B cell (primary cell): ENCODE measurements around the gene EHF. TPM values are rescaled to one million over a fixed set of nuclear protein-coding genes. Genes with fewer than 3 reads are reported as not detected.

Experiments used
- ATAC-seq: fragments of 200-7000 bp; cut with Tn5 transposase; one replicate; pipeline ENCODE4 v1.10.0; 2021; ENCODE audit warnings: low read depth, mild to moderate bottlenecking, moderate number of reproducible peaks, moderate library complexity
- CTCF ChIA-PET: fragments of 350-600 bp; sonication (Branson Sonifier 250); formaldehyde crosslinking; loops from one replicate; lab custom pipeline; 2021; ENCODE audit warnings: antibody characterized with exemption, inconsistent platforms; lab: Charles Lee
- POLR2A ChIA-PET: fragments of 350-600 bp; sonication (Branson Sonifier 250); formaldehyde crosslinking; loops from one replicate; lab custom pipeline; 2021; ENCODE audit warnings: antibody characterized with exemption; lab: Charles Lee
- DNase-seq: peaks from one replicate; pipeline ENCODE4 v3.0.0; 2013
- H2AFZ ChIP-seq: 2 replicates; pipeline ENCODE4 v1.6.1; 2012; ENCODE audit warnings: mild to moderate bottlenecking, low read depth, low read length; ENCODE audit not compliant: insufficient read depth, poor library complexity, severe bottlenecking
- H3K27ac ChIP-seq, 2 donors: 1 replicate in 1 of 2; 2 replicates in 1 of 2; pipeline ENCODE4 v1.5.1; 2012 to 2013; ENCODE audit warnings: low read length in 2 of 2, mild to moderate bottlenecking in 2 of 2, moderate library complexity in 1 of 2
- H3K27me3 ChIP-seq, 4 experiments: fragments of 200-600 bp in 1 of 4; sonication (generic) in 1 of 4; replicated peaks in 1 of 4; 1 replicate in 2 of 4; 2 replicates in 2 of 4; pipeline versions ENCODE4 v1.6.1 to v1.7.0; 2013 to 2016; ENCODE audit warnings: low read length in 3 of 4, mild to moderate bottlenecking in 2 of 4, mixed read lengths in 1 of 4, moderate library complexity in 1 of 4; ENCODE audit not compliant: insufficient read depth in 4 of 4, control insufficient read depth in 3 of 4; ENCODE audit errors: control extremely low read depth in 1 of 4
- H3K36me3 ChIP-seq, 2 experiments: replicated peaks in 1 of 2; 1 replicate in 1 of 2; 2 replicates in 1 of 2; pipeline versions ENCODE4 v1.6.1 to v1.7.1; 2013; ENCODE audit warnings: low read length in 1 of 2; ENCODE audit not compliant: insufficient read depth in 2 of 2, control insufficient read depth in 1 of 2; ENCODE audit errors: control extremely low read depth in 1 of 2, extremely low read depth in 1 of 2
- H3K4me1 ChIP-seq, 2 donors: fragments of 200-600 bp in 1 of 2; sonication (generic) in 1 of 2; 1 replicate in 1 of 2; 2 replicates in 1 of 2; pipeline versions ENCODE4 v1.5.1 to v1.6.1; 2013 to 2017; ENCODE audit warnings: low read length in 2 of 2; ENCODE audit not compliant: control insufficient read depth in 2 of 2, insufficient read depth in 2 of 2
- H3K4me2 ChIP-seq: replicated peaks from 2 replicates; pipeline ENCODE3; 2012; ENCODE audit warnings: mild to moderate bottlenecking, low read depth, low read length; ENCODE audit not compliant: poor library complexity, severe bottlenecking
- H3K4me3 ChIP-seq, 5 experiments: fragments of 200-600 bp in 1 of 5; sonication (generic) in 1 of 5; 1 replicate in 3 of 5; 2 replicates in 2 of 5; pipeline versions ENCODE4 v1.5.1 to v1.7.0; 2011 to 2016; ENCODE audit warnings: low read length in 4 of 5, mild to moderate bottlenecking in 4 of 5, low read depth in 2 of 5, control low read depth in 1 of 5, moderate library complexity in 1 of 5; ENCODE audit not compliant: insufficient read depth in 1 of 5; ENCODE audit errors: control extremely low read depth in 1 of 5, extremely low read depth in 1 of 5
- H3K79me2 ChIP-seq: fragments of 200-600 bp; sonication (generic); one replicate; pipeline ENCODE4 v1.6.0; 2016; ENCODE audit warnings: low read length; ENCODE audit not compliant: control insufficient read depth, insufficient read depth
- H3K9ac ChIP-seq: fragments of 200-600 bp; sonication (generic); 2 replicates; pipeline ENCODE4 v1.6.1; 2017; ENCODE audit warnings: mild to moderate bottlenecking, low read length, moderate library complexity
- H3K9me3 ChIP-seq, 3 donors: one replicate each; pipeline versions ENCODE4 v1.6.1 to v1.7.1; 2013; ENCODE audit warnings: low read length in 2 of 3; ENCODE audit not compliant: control insufficient read depth in 2 of 3, insufficient read depth in 1 of 3; ENCODE audit errors: control extremely low read depth in 1 of 3
- H4K20me1 ChIP-seq: 2 replicates; pipeline ENCODE4 v1.6.0; 2012; ENCODE audit warnings: mild to moderate bottlenecking, low read length; ENCODE audit not compliant: insufficient read depth, control insufficient read depth, poor library complexity, severe bottlenecking
- H3K27ac Mint-ChIP-seq: one replicate; pipeline ENCODE4 v1.8.0; 2021; ENCODE audit warnings: mixed read lengths
- H3K27me3 Mint-ChIP-seq: one replicate; pipeline ENCODE4 v1.8.0; 2021; ENCODE audit warnings: mixed read lengths
- H3K4me1 Mint-ChIP-seq: one replicate; pipeline ENCODE4 v1.8.0; 2021; ENCODE audit warnings: mixed read lengths
- H3K4me3 Mint-ChIP-seq: one replicate; pipeline ENCODE4 v1.8.0; 2021; ENCODE audit warnings: mixed read lengths
- H3K9me3 Mint-ChIP-seq: one replicate; pipeline ENCODE4 v1.8.0; 2022; ENCODE audit warnings: mixed read lengths; ENCODE audit not compliant: insufficient read depth
- CTCF ChIP-seq: fragments of 200-600 bp; IDR thresholded peaks from one replicate; pipeline ENCODE4 v1.8.0; 2022; ENCODE audit warnings: antibody characterized with exemption, mild to moderate bottlenecking
- EZH2 ChIP-seq: IDR thresholded peaks from 2 replicates; pipeline ENCODE4 v1.6.1; 2012; ENCODE audit warnings: borderline replicate concordance, low read depth, mild to moderate bottlenecking, moderate library complexity, low read length; ENCODE audit not compliant: insufficient read depth, poor library complexity, severe bottlenecking
- WGBS: methylation state at CpG from one replicate; pipeline ENCODE4 v1.1.5; 2013; ENCODE audit warnings: missing lambda C conversion rate; ENCODE audit not compliant: insufficient coverage; 5-methylcytosine and 5-hydroxymethylcytosine counted together
- intact Hi-C: fragments of 100-400 bp; cut with micrococcal nuclease; formaldehyde crosslinking; loops from one replicate; pipeline ENCODE4 v1.10.0; 2022
- polyA plus RNA-seq: library from polyadenylated mRNA; depleted of rRNA; stranded (reverse); fragments of >200 nt; gene quantifications from 2 replicates; pipeline ENCODE4 v1.2.3, GENCODE V29; 2012
- total RNA-seq, 2 donors: library from RNA; stranded (reverse); fragments of 120-200 nt in 1 of 2; gene quantifications; 1 replicate in 1 of 2; 2 replicates in 1 of 2; pipeline versions ENCODE4 v1.2.3 to v1.2.4, GENCODE V29; 2013 to 2022

The EHF gene
- total and polyA plus RNA-seq, 2 donors (not counting 1 experiment from before 2014, with no cell fraction given), result not detected

GRCh38 chr11:34647131-34647530 is 26.2 kb downstream of the EHF start:
- Histone ChIP-seq H4K20me1 (no peaks in the 10 kb centered on the region), H3K4me3 (no peak overlapping the region), H3K9me3 (no peaks in the 10 kb centered on the region), H3K9ac (no peak overlapping the region), H3K36me3 (no peaks in the 10 kb centered on the region), H3K27ac (no peak overlapping the region), H3K27me3 (no peaks in the 10 kb centered on the region), H3K4me1 (peaks cover 20 to 26% of the 10 kb centered on the region in 2 donors), H3K4me2 (no peak overlapping the region), H3K79me2 (no peaks in the 10 kb centered on the region), H2AFZ (no peak overlapping the region)
- Mint-ChIP-seq H3K27me3 (no peaks in the 10 kb centered on the region), H3K4me3 (no peak overlapping the region), H3K4me1 (peaks cover 15% of the 10 kb centered on the region), H3K9me3 (no peaks in the 10 kb centered on the region), H3K27ac (no peak overlapping the region)
- intact Hi-C loops, result no loop called here
- ATAC-seq (no peak), DNase-seq (no peak)
- POLR2A ChIA-PET, result no interaction called here
- CTCF ChIA-PET, result no interaction called here
- no CpG with 5 or more reads among the region's 2 CpGs for WGBS
- no peak for TF ChIP-seq CTCF
- TF ChIP-seq EZH2, result no peak

- TF ChIP-seq CTCF (no peak), EZH2 (no peak)
- Histone ChIP-seq H3K27ac (no peak overlapping the region), H3K79me2 (no peaks in the 10 kb centered on the region), H3K9ac (no peak overlapping the region), H3K4me1 (peaks cover 24 to 30% of the 10 kb centered on the region in 2 donors), H3K4me3 (no peak overlapping the region), H2AFZ (no peak overlapping the region), H3K9me3 (no peaks in the 10 kb centered on the region), H3K27me3 (no peaks in the 10 kb centered on the region), H3K4me2 (no peak overlapping the region), H3K36me3 (no peaks in the 10 kb centered on the region), H4K20me1 (no peaks in the 10 kb centered on the region)
- Mint-ChIP-seq H3K4me1 (peaks cover 19% of the 10 kb centered on the region), H3K27me3 (no peaks in the 10 kb centered on the region), H3K27ac (no peak overlapping the region), H3K4me3 (no peak overlapping the region), H3K9me3 (no peaks in the 10 kb centered on the region)
- intact Hi-C loops, result no loop called here
- CTCF ChIA-PET, result interaction anchor here (0.5 kb wide), 1 partner anchor 251 kb away, joined by 4 read pairs; no protein-coding TSS in a partner anchor
- 100% methylated on average over 3 of the region's 3 CpGs for WGBS
- ATAC-seq (no peak), DNase-seq (no peak)
- POLR2A ChIA-PET, result no interaction called here
These were observed 26.6 kb downstream of the EHF start for GRCh38 chr11:34647532-34647931.
